Liver (tissue), 9 donors: Measurements from ENCODE around the gene MEGF10. TPM values are rescaled to one million over a fixed set of nuclear protein-coding genes. Genes with fewer than 3 reads are reported as not detected.

ENCODE experiments used
- DNase-seq: peaks from one replicate; pipeline ENCODE4 v3.0.0-alpha.2; 2017; ENCODE audit warnings: low spot score
- H3K27ac ChIP-seq, 2 donors: one replicate each; pipeline ENCODE4 v1.7.0; 2013; ENCODE audit warnings: inconsistent platforms in 2 of 2, low read length in 2 of 2, control low read depth in 1 of 2, low read depth in 1 of 2, mild to moderate bottlenecking in 1 of 2
- H3K27me3 ChIP-seq, 4 donors: one replicate each; pipeline versions ENCODE4 v1.6.1 to v1.7.0; 2013; ENCODE audit warnings: low read length in 3 of 4, inconsistent platforms in 1 of 4, mild to moderate bottlenecking in 1 of 4, moderate library complexity in 1 of 4; ENCODE audit not compliant: control insufficient read depth in 4 of 4, insufficient read depth in 4 of 4
- H3K36me3 ChIP-seq, 4 donors: one replicate each; pipeline versions ENCODE4 v1.6.1 to v1.7.0; 2013; ENCODE audit warnings: low read length in 3 of 4, mild to moderate bottlenecking in 3 of 4, low read depth in 1 of 4, moderate library complexity in 1 of 4; ENCODE audit not compliant: control insufficient read depth in 4 of 4, insufficient read depth in 3 of 4
- H3K4me1 ChIP-seq, 4 donors: one replicate each; pipeline versions ENCODE4 v1.6.1 to v1.7.0; 2013; ENCODE audit warnings: low read length in 3 of 4, mild to moderate bottlenecking in 3 of 4, moderate library complexity in 1 of 4; ENCODE audit not compliant: control insufficient read depth in 4 of 4, insufficient read depth in 4 of 4
- H3K4me3 ChIP-seq, 3 donors: one replicate each; pipeline versions ENCODE4 v1.6.1 to v1.7.0; 2013; ENCODE audit warnings: low read length in 3 of 3, control low read depth in 1 of 3, low read depth in 1 of 3, mild to moderate bottlenecking in 1 of 3
- H3K9ac ChIP-seq, 2 donors: one replicate each; pipeline ENCODE4 v1.7.0; 2013; ENCODE audit warnings: low read length in 2 of 2, mild to moderate bottlenecking in 2 of 2, moderate library complexity in 2 of 2, control low read depth in 1 of 2, low read depth in 1 of 2
- H3K9me3 ChIP-seq, 4 donors: one replicate each; pipeline versions ENCODE4 v1.6.1 to v1.7.0; 2013; ENCODE audit warnings: low read length in 3 of 4; ENCODE audit not compliant: control insufficient read depth in 4 of 4
- ATF3 ChIP-seq: IDR thresholded peaks from 2 replicates; pipeline ENCODE4 v1.6.1; 2016; ENCODE audit warnings: antibody characterized with exemption
- EGR1 ChIP-seq, 2 donors: IDR thresholded peaks; 2 replicates each; pipeline ENCODE4 v1.6.1; 2016 to 2018; ENCODE audit warnings: antibody characterized with exemption in 2 of 2, low read depth in 2 of 2
- FOXA1 ChIP-seq: IDR thresholded peaks from 2 replicates; pipeline ENCODE4 v1.6.1; 2016; ENCODE audit warnings: antibody characterized with exemption
- FOXA2 ChIP-seq: IDR thresholded peaks from 2 replicates; pipeline ENCODE4 v1.6.1; 2016; ENCODE audit warnings: antibody characterized with exemption
- GABPA ChIP-seq, 2 donors: IDR thresholded peaks in 1 of 2; conservative IDR thresholded peaks in 1 of 2; 2 replicates each; pipeline ENCODE4 v1.6.1; 2016; ENCODE audit warnings: antibody characterized with exemption in 2 of 2, mild to moderate bottlenecking in 1 of 2, moderate library complexity in 1 of 2
- HNF4A ChIP-seq, 2 donors: conservative IDR thresholded peaks; 2 replicates each; pipeline ENCODE4 v1.6.1; 2016; ENCODE audit warnings: antibody characterized with exemption in 2 of 2, mild to moderate bottlenecking in 2 of 2
- HNF4G ChIP-seq: IDR thresholded peaks from 2 replicates; pipeline ENCODE4 v1.6.1; 2016; ENCODE audit warnings: antibody characterized with exemption
- JUND ChIP-seq, 2 donors: IDR thresholded peaks; 2 replicates each; pipeline ENCODE4 v1.6.1; 2016; ENCODE audit warnings: antibody characterized with exemption in 2 of 2
- MAX ChIP-seq: IDR thresholded peaks from 2 replicates; pipeline ENCODE4 v1.6.1; 2016; ENCODE audit warnings: antibody characterized with exemption
- NR2F2 ChIP-seq: IDR thresholded peaks from 2 replicates; pipeline ENCODE4 v1.6.1; 2016; ENCODE audit warnings: antibody characterized with exemption
- RAD21 ChIP-seq, 2 donors: IDR thresholded peaks; 2 replicates each; pipeline ENCODE4 v1.6.1; 2016; ENCODE audit warnings: antibody characterized with exemption in 2 of 2, mild to moderate bottlenecking in 2 of 2
- REST ChIP-seq: IDR thresholded peaks from 2 replicates; pipeline ENCODE4 v1.6.1; 2016; ENCODE audit warnings: antibody characterized with exemption, mild to moderate bottlenecking
- RXRA ChIP-seq, 2 donors: IDR thresholded peaks; 2 replicates each; pipeline ENCODE4 v1.6.1; 2017 to 2018; ENCODE audit warnings: antibody characterized with exemption in 2 of 2, mild to moderate bottlenecking in 1 of 2
- SP1 ChIP-seq: IDR thresholded peaks from 2 replicates; pipeline ENCODE4 v1.6.1; 2018; ENCODE audit warnings: antibody characterized with exemption, mild to moderate bottlenecking
- TAF1 ChIP-seq: conservative IDR thresholded peaks from 2 replicates; pipeline ENCODE4 v1.6.1; 2016; ENCODE audit warnings: antibody characterized with exemption, mild to moderate bottlenecking
- YY1 ChIP-seq: IDR thresholded peaks from 2 replicates; pipeline ENCODE4 v1.6.1; 2016; ENCODE audit warnings: antibody characterized with exemption, mild to moderate bottlenecking
- ZBTB33 ChIP-seq: IDR thresholded peaks from 2 replicates; pipeline ENCODE4 v1.6.1; 2016; ENCODE audit warnings: antibody characterized with exemption
- WGBS: extraction: QIAGEN DNeasy Blood & Tissue Kit; methylation state at CpG from one replicate; pipeline ENCODE4 v1.1.7; 2013; 5-methylcytosine and 5-hydroxymethylcytosine counted together
- polyA plus RNA-seq, 2 donors: library from polyadenylated mRNA; stranded (reverse) in 1 of 2; unstranded in 1 of 2; fragments of 200-250 nt in 1 of 2; fragments of >200 nt in 1 of 2; fragmentation: Nextera tagmentation in 1 of 2; extraction: Ambion mirVana in 1 of 2; gene quantifications; one replicate each; pipeline versions ENCODE4 v1.2.1 to v1.2.3, GENCODE V29; 2013 to 2015
- total RNA-seq, 2 donors: library from RNA; depleted of rRNA; stranded (reverse); fragments of >200 nt; gene quantifications; one replicate each; pipeline ENCODE4 v1.2.3, GENCODE V29; 2014
- donor health status: healthy.
- donor health status: healthy.
- donor health status: healthy.
- donor health status: healthy.
- donor health status: healthy.

Gene MEGF10
- total and polyA plus RNA-seq, 4 donors: 0.05 to 1.0 (median 0.33) TPM; not detected in 1

GRCh38 chr5:127411381-127411780 is 120.8 kb downstream of the MEGF10 start:
- TF ChIP-seq RAD21 (IDR thresholded peaks at IDR 0.05): no peak
- TF ChIP-seq FOXA2: no peak
- TF ChIP-seq HNF4A (conservative IDR thresholded peaks at IDR 0.05): no peak
- no peak for TF ChIP-seq HNF4G
- TF ChIP-seq EGR1 (IDR thresholded peaks at IDR 0.05; ENCODE audit: low read depth in 2 of 2): no peak
- no peak for TF ChIP-seq GABPA (IDR thresholded peaks at IDR 0.05 in 1 of 2, conservative IDR thresholded peaks at IDR 0.05 in 1 of 2)
- no peak for TF ChIP-seq RXRA (IDR thresholded peaks at IDR 0.05)
- TF ChIP-seq SP1: no peak
- no peak for TF ChIP-seq FOXA1
- TF ChIP-seq ATF3: no peak
- no peak for TF ChIP-seq NR2F2
- TF ChIP-seq ZBTB33: no peak
- TF ChIP-seq MAX: no peak
- TF ChIP-seq JUND (IDR thresholded peaks at IDR 0.05): no peak
- Histone ChIP-seq H3K36me3 (no peaks in the 10 kb centered on the region), H3K4me1 (peaks cover 0 to 13% (median 3%) of the 10 kb centered on the region in 4 donors), H3K9ac (no peak overlapping the region), H3K27me3 (no peaks in the 10 kb centered on the region), H3K4me3 (no peak overlapping the region), H3K27ac (no peak overlapping the region), H3K9me3 (no peaks in the 10 kb centered on the region)
- WGBS: 96% methylated on average over 5 of the region's 5 CpGs
- no peak for DNase-seq

- H3K36me3 ChIP-seq: no peaks in the 10 kb centered on the region
- TF ChIP-seq NR2F2: no peak
- no peak for TF ChIP-seq MAX
- no peak for DNase-seq
- WGBS: 96% methylated on average over 3 of the region's 3 CpGs
- no peak overlapping the region for H3K4me3 ChIP-seq
- H3K27me3 ChIP-seq: no peaks in the 10 kb centered on the region
- H3K9ac ChIP-seq: no peak overlapping the region
- H3K4me1 ChIP-seq: peaks cover 0 to 13% (median 3%) of the 10 kb centered on the region in 4 donors
- no peaks in the 10 kb centered on the region for H3K9me3 ChIP-seq
- no peak overlapping the region for H3K27ac ChIP-seq
Measured at GRCh38 chr5:127412698-127413097, 122.1 kb downstream of the MEGF10 start.

GRCh38 chr5:127415034-127415433 is 124.4 kb downstream of the MEGF10 start:
- WGBS: 85% methylated on average over 2 of the region's 2 CpGs
- Histone ChIP-seq H3K9ac (no peak overlapping the region), H3K27me3 (no peaks in the 10 kb centered on the region), H3K27ac (no peak overlapping the region), H3K36me3 (no peaks in the 10 kb centered on the region), H3K4me3 (no peak overlapping the region), H3K9me3 (no peaks in the 10 kb centered on the region), H3K4me1 (peaks cover 0 to 5% (median 4%) of the 10 kb centered on the region in 4 donors)
- TF ChIP-seq YY1 (no peak), REST (no peak), TAF1 (no peak), SP1 (no peak), RXRA (IDR thresholded peaks at IDR 0.05) (no peak), GABPA (IDR thresholded peaks at IDR 0.05 in 1 of 2, conservative IDR thresholded peaks at IDR 0.05 in 1 of 2) (no peak), FOXA1 (no peak), NR2F2 (no peak), JUND (IDR thresholded peaks at IDR 0.05) (no peak), RAD21 (IDR thresholded peaks at IDR 0.05) (no peak), FOXA2 (no peak), HNF4G (no peak), ZBTB33 (no peak), EGR1 (IDR thresholded peaks at IDR 0.05; ENCODE audit: low read depth in 2 of 2) (no peak)
- DNase-seq: no peak
